Astrocyte (in vitro differentiated cells and primary cell): ENCODE data around the gene ZNF518A.

ENCODE experiments used
- CTCF ChIP-seq: IDR thresholded peaks from 2 replicates; pipeline ENCODE4 v1.5.1; 2011; ENCODE audit warnings: low read depth, mild to moderate bottlenecking, inconsistent platforms, low read length, moderate library complexity; ENCODE audit not compliant: insufficient read depth
- EZH2 ChIP-seq: IDR thresholded peaks from 2 replicates; pipeline ENCODE4 v1.6.1; 2012; ENCODE audit warnings: mild to moderate bottlenecking, low read length, inconsistent platforms; ENCODE audit not compliant: insufficient read depth

GRCh38 chr10:96136810-96137209 is 6.7 kb downstream of the ZNF518A start:
- TF ChIP-seq CTCF, result no peak
- TF ChIP-seq EZH2, result no peak
